Stimulated activated CD4-positive, alpha-beta T cell treated with anti-CD3 and anti-CD28 coated beads, Interleukin-1b, Interleukin-23, amount 100 ng/mL, for 4 hours (primary cell): ENCODE measurements around the gene TRAPPC8.
"Not testable (repeated sequence)": the region's sequence is repeated elsewhere in the genome, so short reads cannot be mapped to it uniquely, and the experiment has no call there.

Experiments
- DNase-seq, 2 donors: peaks; one replicate each; pipeline ENCODE4 v3.0.0-alpha.2; 2020; ENCODE audit warnings: low read depth in 2 of 2

The TRAPPC8 gene

DNA sequence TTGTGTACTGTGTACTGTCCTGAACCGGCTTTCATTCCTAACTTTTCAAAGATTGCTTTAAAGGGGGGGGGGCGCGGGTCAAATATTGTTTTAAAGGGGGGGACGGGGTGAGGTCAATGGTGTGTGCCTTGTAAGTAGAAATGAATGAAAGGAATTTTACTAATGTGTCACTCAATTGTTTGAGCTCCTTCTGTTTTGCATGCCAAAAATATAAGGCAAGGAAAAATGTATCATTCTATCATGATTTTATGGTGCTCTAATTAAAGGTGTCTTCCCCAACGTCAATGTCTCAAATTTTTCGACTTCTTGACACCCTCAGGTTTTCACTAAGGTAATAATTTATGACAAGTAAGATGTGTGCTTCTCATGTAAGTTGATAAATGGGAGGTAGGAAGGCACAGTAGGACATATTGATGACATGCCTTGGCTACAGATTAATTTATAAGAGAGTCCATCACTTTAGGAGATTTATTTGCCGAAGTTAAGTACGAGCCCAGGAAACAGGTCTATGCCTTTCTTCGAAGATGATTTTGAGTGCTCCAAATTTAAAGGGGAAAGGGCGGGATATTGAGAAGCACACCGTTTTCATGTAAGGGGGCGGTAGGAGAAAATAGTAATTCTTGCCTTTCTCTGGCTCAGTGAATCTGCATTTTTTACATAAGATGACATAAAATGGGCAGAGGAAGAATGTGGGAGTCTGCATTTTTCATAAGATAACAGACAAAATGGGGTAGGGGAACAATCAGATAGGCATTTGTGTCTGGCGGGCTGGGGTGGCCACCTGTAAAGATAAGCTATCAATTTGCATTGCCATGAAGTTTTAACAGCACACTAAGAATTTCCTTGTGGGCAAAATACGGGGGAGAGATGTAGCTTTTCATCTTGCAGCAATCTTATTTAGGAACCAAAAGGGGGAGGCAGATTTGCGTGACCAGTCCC is 1.2 kb upstream of the TRAPPC8 start:
- no peak for DNase-seq

DNA sequence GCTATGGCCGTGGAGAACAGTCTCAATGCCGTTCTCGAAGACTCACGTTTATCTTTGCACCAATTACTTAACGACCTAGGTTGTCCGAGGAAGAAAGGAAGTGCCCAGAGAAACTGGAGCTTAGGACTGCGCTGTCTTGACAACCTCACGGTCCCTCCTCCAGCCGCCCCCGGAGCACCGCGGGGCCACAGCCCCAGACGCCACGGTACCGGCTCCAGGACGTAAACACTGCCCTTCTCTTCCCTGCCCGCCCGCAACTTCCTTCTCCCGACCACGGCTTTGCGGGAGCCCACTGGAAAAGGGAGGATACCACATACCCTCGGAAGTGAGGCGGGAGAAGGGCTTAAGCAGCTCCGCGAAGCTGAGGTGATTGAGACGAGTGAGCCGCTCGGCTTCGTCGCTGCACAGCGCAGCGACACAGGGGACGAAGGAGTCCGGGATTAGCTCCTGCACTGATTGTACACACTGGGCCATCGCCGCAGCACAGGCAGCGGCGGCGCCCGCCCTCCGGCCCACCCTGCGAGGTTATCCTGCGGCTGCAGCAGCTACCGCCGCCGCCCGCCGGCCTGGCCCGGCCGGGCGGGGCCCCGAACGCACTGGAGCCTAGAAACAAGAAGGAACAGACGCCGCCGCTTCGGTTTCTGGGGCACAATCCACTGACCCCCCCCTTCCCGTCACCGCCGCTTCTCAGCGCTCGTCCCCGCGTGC is 483 bp downstream of the TRAPPC8 start:
- peak; percentile 7 to 20 for DNase-seq

DNA sequence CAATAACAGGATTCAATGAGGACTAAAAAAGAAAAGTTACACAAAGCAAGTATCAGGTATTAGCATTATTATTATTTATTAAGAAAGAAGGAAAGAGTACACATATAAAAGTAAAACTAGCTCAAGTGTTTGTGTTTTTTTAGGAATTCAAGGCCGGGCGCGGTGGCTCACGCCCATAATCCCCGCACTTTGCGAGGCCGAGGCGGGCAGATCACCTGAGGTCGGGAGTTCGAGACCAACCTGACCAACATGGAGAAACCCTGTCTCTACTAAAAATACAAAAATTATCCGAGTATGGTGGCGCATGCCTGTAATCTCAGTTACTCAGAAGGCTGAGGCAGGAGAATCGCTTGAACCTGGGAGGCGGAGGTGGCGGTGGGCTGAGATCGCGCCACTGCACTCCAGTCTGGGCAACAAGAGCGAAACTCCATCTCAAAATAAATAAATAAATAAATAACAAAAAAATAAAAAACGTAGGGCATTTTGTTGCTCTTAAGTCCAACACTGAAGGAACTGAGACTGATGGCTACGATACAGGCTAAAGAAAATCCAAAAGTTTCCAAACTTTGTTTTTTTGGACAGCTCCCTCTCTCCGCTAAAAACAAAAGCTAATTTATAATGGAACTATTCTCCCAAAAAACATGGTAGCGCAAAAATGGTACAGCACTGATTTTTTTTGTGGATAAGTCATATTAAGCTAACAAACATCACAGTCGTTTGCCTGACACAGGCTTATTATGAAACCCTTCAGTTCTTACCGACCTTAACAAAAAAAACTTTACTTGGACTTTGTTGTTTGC is 1.7 kb downstream of the TRAPPC8 start:
- no peak for DNase-seq

DNA sequence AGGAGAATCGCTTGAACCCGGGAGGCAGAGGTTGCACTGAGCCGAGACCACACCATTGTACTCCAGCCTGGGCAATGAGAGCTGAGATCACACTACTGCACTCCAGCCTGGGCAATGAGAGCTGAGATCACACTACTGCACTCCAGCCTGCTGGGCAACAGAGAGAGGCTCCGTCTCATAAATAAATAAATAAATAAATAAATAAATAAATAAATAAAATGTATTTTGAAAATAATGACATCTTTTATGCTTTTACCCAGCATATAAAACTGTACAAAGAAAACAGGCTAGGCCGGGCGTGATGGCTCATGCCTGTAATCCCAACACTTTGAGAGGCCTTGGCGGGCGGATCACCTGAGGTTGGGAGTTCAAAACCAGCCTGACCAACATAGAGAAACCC is 8.2 kb downstream of the TRAPPC8 start:
- not testable (repeated sequence) for DNase-seq

DNA sequence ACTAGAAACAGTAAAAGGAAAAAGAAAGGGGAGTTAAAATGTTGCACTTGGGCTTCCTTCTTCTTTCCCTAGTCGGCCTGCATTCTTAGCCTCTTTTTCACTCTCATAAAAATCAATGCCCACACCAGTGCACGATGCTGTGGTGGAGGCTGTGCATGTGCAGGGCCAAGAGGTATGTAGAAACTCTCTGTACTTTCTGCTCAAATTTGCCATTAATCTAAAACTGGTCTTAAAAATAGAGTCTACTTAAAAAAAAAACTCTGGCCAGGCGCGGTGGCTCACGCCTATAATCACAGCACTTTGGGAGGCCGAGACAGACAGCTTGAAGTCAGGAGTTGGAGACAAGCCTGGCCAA is 11.1 kb downstream of the TRAPPC8 start:
- DNase-seq, result no peak

DNA sequence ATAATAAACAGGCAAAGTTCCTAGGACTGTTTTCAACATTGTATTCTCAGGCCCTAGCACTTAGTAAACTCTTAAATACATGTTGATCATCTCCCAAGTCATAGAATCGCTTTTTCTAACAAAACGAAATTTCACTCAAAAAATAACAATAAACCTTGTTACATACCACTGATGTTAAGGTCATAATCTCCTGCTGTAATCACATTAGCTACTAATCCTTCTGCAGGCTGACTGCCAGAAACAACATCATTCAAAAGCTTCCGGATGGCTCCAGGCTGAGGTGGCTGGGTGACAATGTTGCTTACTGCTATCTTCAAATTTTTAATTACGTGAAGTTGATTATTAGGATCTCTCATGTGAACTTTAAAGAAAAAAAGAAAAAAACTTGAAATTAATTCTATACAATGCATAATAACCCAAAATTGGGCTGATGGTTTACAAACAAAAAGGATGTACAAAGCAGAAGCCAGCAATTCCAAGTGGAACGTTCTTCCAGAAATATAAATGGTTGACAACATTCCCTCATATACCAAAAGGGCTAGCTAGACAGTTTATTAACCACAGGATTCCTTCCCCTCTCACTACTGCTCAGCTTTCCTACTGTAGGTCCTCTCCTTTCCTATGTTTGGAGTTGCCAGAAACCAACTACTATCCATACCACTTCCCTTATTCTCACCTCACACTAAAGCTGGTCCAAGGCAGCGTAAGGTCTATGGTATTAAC is 11.6 kb downstream of the TRAPPC8 start:
- no peak for DNase-seq

DNA sequence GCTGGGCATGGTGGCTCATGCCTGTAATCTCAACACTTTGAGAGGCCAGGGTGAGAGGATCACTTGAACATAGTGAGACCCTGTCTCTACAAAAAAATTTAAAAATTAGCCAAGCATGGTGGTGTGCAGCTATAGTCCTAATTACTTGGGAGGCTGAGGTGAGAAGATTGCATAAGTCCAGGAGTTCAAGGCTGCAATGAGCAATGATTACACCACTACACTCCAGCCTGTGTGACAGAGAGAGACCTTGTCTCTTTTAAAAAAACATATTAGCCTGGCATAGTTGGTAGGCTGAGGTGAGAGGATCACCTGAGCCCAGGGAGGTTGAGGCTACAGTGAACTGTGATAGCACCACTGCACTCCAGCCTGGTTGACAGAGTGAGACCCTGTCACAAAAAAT is 13.7 kb downstream of the TRAPPC8 start:
- no peak for DNase-seq

DNA sequence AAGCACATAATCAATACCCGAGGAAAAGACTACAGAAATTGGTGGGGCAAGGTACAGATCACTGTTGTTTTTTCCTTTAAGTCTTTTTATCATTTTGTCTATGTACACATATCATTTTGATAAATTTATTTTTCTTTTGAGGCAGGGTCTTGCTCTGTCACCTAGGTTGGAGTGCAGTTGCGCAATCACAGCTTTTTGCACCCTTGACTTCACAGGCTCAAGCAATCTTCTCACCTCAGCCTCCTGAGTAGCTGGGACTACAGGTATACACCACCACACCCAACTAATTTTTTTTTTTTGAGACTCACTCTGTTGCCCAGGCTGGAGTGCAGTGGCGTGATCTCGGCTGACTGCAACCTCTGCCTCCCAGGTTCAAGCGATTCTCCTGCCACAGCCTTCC is 15.9 kb downstream of the TRAPPC8 start:
- not testable (repeated sequence) for DNase-seq

DNA sequence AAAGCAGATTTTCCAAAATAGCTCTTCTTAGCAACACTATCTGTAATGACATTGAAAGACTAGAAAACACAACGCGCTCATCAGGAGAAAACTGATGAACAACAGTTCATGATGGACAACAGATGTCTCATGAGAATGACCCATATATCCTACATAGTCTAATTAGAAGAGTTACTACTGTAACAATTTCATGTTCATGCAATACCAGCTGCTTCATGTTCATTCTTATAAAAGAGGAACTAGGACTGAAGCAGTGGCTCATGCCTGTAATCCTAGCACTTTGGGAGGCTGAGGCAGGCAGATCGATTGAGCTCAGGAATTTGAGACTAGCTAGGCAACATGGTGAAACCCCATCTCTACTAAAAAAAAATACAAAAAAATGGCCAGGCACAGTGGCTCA is 22.7 kb downstream of the TRAPPC8 start:
- no peak for DNase-seq

DNA sequence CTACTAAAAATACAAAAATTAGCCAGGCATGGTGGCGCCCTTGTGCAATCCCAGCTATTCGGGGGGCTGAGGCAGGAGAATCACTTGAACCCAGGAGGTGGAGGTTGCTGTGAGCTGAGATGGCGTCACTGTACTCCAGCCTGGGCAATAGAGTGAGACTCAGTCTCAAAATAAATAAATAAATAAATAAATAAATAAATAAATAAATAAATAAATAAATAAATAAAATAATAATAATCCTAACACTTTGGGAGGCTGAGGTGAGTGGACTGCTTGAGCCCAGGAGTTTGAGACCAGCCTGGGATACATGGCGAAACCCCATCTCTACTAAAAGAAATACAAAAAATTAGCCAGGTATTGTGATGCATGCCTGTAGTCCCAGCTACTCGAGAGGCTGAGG is 23.6 kb downstream of the TRAPPC8 start:
- DNase-seq, result not testable (repeated sequence)

DNA sequence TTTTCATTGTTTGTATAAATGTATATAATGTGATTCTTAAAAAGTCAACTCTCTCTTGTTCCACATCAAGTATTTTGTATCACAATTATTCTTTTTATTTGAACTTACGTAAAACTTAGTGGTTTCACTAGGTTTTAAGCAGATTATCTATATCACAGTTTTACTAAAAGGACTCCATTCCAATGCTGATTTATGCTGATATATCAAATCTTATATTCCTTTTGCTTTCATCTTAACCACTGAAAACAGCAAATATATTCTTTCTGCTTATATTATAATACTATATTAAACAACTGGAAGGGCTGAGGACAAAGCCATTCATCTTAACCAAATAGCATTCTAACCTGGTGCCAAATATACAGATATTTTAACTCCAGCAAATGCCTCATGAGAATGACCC is 24.2 kb downstream of the TRAPPC8 start:
- DNase-seq, result no peak

DNA sequence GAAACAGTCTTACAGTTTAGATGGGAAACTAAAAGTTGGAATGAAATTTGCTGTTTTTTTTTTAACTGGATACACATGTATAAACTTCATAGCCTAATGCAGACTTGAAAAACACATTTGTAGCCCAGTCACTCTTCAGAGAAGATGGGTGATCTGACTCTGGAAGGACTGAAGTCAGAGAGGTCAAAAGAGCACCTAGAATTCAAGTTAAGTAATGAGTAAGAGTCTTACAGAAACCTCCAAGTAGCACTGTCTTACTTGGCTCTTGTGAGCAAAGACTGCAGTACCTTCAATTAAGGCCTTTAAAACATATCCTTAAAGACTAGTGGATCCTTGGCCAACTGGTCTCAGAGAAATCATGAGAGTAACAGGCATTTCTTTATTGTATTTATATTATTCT is 41.9 kb downstream of the TRAPPC8 start:
- no peak for DNase-seq

DNA sequence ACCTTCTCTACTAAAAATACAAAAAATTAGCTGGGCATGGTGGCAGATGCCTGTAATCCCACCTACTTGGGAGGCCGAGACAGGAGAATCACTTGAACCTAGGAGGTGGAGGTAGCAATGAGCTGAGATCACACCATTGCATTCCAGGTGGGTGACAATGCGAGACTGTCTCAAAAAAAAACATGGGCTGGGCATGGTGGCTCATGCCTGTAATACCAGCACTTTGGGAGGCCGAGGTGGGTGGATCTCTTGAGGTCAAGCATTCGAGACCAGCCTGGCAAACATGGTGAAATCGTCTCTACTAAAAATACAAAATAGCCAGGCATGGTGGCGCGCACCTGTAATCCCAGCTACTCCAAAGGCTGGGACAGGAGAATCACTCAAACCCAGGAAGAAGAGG is 43.2 kb downstream of the TRAPPC8 start:
- DNase-seq, result not testable (repeated sequence)

DNA sequence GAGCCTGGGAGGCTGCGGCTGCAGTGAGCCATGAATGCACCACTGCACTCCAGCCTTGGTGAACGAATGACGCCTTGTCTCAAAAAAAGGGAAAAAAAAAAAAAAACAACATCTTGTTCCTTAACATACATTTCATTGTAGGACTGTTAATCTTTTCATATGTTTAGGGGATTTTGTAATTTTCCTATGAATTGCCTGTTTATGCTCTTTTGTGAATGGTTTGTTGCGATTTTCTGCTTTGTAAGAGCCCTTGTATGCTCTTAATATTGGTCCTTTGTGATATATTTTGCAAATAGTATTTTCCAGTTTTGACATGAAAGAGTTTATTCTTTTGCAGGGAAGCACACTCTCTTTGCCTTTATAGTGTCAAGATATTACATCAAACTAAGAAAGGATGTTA is 50.0 kb downstream of the TRAPPC8 start:
- no peak for DNase-seq

DNA sequence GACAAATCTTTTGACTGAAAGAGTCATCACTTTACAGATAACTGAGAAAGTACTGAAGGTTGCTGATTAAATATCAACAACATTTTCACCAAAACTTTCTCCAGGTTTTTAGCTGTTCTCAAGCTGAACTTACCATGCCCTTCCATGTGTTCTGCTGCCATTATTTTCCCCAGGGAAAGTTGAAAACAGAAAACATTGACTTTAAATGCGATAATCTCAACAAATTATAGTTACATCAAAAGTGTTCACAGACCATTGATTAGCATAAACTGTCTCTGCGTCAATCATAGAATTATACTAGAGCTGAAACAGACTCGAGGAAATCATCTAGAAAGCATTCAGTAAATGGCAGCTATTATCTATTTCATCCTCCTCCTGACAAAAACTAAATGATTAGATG is 51.4 kb downstream of the TRAPPC8 start:
- no peak for DNase-seq

DNA sequence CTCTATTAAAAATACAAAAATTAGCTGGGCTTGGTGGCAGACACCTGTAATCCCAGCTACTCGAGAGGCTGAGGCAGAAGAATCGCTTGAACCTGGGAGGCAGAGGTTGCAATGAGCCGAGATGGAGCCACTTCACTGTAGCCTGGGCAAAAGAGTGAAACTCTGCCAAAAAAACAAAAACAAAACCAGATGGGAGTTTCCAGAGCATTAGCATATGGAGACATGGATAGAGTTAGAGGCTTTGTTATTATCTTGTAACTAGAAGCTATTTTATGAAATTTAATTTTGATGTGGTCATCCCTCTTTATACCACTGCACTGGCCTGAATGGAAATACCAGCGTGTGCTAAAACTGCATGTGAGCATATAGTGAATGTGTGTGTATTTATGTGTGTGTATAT is 58.9 kb downstream of the TRAPPC8 start:
- DNase-seq, result no peak

DNA sequence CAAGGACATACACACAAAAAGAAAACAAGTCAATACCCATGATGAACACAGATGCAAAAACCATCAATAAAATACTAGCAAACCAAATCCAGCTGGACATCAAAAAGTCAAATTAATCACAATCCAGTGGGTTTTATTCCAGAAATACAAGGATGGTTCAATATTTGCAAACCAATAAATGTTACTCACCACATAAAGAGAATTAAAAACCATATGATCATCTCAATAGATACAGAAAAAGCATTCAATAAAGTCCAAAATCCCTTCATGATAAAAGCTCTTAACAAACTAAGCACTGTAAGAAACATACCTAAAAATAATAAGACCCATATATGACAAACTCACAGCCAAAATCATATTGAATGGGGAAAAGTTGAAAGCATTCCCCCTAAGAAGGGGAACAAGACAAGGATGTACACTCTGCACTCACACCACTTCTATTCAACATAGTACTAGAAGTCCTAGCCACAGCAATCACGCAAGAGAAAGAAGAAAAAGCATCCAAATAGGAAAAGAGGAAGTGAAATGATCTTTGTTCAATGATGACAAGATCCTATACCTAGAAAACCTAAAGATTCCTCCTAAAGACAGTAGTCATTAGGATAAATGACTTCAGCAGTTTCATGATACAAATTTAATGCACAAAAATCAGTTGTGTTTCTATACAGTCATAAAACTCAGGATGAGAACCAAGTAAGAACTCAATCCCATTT is 62.6 kb downstream of the TRAPPC8 start:
- no peak for DNase-seq

DNA sequence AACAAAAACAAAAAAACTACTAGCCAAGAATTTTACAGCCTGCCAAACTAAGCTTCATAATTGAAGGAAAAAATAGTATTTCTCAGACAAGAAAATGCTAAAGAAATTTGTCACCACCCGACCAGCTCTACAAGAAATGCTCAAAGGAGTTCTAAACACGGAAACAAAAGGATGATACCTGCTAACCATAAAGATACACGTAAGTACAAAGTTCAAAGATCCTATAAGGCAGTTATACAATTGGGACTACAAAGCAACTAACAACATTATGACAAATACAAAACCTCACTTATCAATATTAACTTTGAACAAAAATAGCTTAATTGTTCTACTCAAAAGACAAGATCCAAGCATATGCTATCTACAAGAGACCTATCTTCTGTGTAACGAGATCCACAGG is 64.6 kb downstream of the TRAPPC8 start:
- no peak for DNase-seq

DNA sequence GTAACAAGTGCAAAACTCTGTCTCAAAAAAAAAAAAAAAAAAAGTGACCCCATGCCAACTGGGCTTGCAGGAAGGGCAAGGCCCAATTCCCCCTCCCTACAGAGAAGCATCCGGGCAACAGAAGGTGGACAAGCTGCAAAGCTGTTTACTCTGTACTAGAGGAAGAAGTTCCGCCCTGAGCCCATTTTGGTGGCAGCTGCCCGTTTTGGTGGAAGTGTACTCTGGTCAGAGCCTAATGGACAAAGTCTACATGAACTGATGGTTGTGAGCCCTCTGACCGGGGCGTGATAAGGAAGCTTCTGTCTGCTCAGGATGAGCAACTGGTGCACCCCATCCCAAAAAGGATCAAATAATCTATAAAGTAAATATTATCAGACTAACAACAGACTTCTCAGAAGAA is 65.0 kb downstream of the TRAPPC8 start:
- DNase-seq, result no peak

DNA sequence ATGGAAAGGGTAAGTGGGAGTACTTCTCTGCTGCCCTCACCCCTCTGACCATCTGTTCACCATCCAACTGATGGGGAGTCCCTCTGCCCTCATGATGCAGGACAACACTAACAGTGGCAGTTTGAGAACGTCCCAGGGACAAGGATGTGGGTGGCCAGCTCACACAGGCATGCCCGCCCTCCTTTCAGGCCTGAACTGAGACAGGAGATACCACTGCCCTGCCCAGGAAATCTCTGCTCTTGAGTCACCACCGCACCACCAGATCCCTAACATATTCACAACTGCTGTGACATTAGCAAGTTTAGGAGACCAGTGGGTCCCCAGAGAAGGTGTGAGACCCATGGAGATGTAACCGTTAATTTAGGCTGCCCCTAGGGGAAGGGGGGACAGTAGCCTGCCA is 66.2 kb downstream of the TRAPPC8 start:
- no peak for DNase-seq

DNA sequence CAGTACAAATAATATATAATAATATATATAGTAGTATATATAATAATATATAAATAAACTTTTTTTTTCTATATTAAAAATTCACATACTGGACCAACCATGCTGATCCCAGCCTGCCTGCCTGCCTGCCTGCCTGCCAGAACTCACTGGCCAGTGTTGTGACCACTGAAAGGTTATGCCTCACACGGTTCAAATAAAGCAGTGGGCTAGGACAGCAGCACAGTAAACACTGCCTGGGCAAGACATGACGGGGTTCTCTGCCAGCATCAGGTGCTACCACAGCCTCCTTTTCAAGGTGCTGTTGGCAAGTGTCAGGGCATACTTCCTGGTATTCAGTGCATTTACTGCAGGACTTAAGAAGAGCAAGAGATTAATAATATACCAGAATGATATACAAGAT is 67.6 kb downstream of the TRAPPC8 start:
- no peak for DNase-seq
